Neuronal stem cell (in vitro differentiated cells): Measurements from ENCODE around the gene IRS2.
"Not testable (repeated sequence)": the region's sequence is repeated elsewhere in the genome, so short reads cannot be mapped to it uniquely, and the experiment has no call there.

Experiments
- DNase-seq: peaks from one replicate; pipeline ENCODE4 v3.0.0-alpha.2; 2013; ENCODE audit warnings: low spot score
- H2AFZ ChIP-seq: one replicate; pipeline ENCODE4 v1.6.1; 2013; ENCODE audit warnings: mild to moderate bottlenecking, low read length, inconsistent platforms
- H2AK5ac ChIP-seq: 2 replicates; pipeline ENCODE4 v1.6.1; 2013; ENCODE audit warnings: low read depth, mild to moderate bottlenecking, inconsistent platforms, low read length, moderate library complexity, mixed read lengths
- H2BK120ac ChIP-seq: 2 replicates; pipeline ENCODE4 v1.6.1; 2013; ENCODE audit warnings: low read depth, mild to moderate bottlenecking, inconsistent platforms, low read length, moderate library complexity, mixed read lengths
- H2BK12ac ChIP-seq: one replicate; pipeline ENCODE4 v1.6.1; 2013; ENCODE audit warnings: low read length, inconsistent platforms
- H2BK15ac ChIP-seq: 2 replicates; pipeline ENCODE4 v1.6.1; 2013; ENCODE audit warnings: mild to moderate bottlenecking, low read length, inconsistent platforms, mixed read lengths
- H2BK5ac ChIP-seq: one replicate; pipeline ENCODE4 v1.6.1; 2013; ENCODE audit warnings: inconsistent platforms, mild to moderate bottlenecking, low read length, moderate library complexity
- H3K14ac ChIP-seq: one replicate; pipeline ENCODE4 v1.6.1; 2013; ENCODE audit warnings: low read length, inconsistent platforms
- H3K18ac ChIP-seq: 2 replicates; pipeline ENCODE4 v1.6.1; 2013; ENCODE audit warnings: low read length, inconsistent platforms
- H3K23ac ChIP-seq: 2 replicates; pipeline ENCODE4 v1.6.1; 2013; ENCODE audit warnings: low read depth, mild to moderate bottlenecking, mixed read lengths, low read length, inconsistent platforms; ENCODE audit not compliant: poor library complexity
- H3K27ac ChIP-seq: replicated peaks from 3 replicates; pipeline ENCODE4 v1.5.1; 2013; ENCODE audit warnings: low read length, inconsistent platforms
- H3K27me3 ChIP-seq, 3 experiments: 2 replicates each; pipeline ENCODE4 v1.6.1; 2013; ENCODE audit warnings: low read length in 3 of 3, mild to moderate bottlenecking in 2 of 3, inconsistent platforms in 1 of 3, low read depth in 1 of 3, mixed read lengths in 1 of 3, moderate library complexity in 1 of 3; ENCODE audit not compliant: control insufficient read depth in 3 of 3, insufficient read depth in 3 of 3
- H3K36me3 ChIP-seq, 2 donors: replicated peaks in 1 of 2; 2 replicates each; pipeline ENCODE4 v1.6.1; 2013; ENCODE audit warnings: low read length in 2 of 2; ENCODE audit not compliant: control insufficient read depth in 2 of 2, insufficient read depth in 2 of 2
- H3K4ac ChIP-seq: 2 replicates; pipeline ENCODE4 v1.6.1; 2013; ENCODE audit warnings: inconsistent platforms, mild to moderate bottlenecking, low read length, moderate library complexity
- H3K4me1 ChIP-seq, 2 donors: 1 replicate in 1 of 2; 2 replicates in 1 of 2; pipeline ENCODE4 v1.6.1; 2013; ENCODE audit warnings: low read length in 2 of 2, low read depth in 1 of 2; ENCODE audit not compliant: control insufficient read depth in 2 of 2, insufficient read depth in 1 of 2
- H3K4me2 ChIP-seq: one replicate; pipeline ENCODE4 v1.6.1; 2013; ENCODE audit warnings: mild to moderate bottlenecking, low read length, inconsistent platforms; ENCODE audit not compliant: insufficient read depth, poor library complexity, severe bottlenecking
- H3K4me3 ChIP-seq, 2 donors: 2 replicates each; pipeline ENCODE4 v1.5.1; 2013; ENCODE audit warnings: low read length in 2 of 2, mild to moderate bottlenecking in 2 of 2, inconsistent platforms in 1 of 2, moderate library complexity in 1 of 2
- H3K79me1 ChIP-seq: one replicate; pipeline ENCODE4 v1.6.1; 2013; ENCODE audit warnings: low read depth, mild to moderate bottlenecking, inconsistent platforms, low read length, moderate library complexity
- H3K9ac ChIP-seq: one replicate; pipeline ENCODE4 v1.6.1; 2013; ENCODE audit warnings: mild to moderate bottlenecking, low read depth, low read length, inconsistent platforms; ENCODE audit not compliant: poor library complexity
- H3K9me3 ChIP-seq, 2 donors: replicated peaks in 1 of 2; 2 replicates each; pipeline versions ENCODE3 to v1.6.1; 2013; ENCODE audit warnings: low read length in 2 of 2, mild to moderate bottlenecking in 2 of 2, inconsistent platforms in 1 of 2, low read depth in 1 of 2, mixed read lengths in 1 of 2, moderate library complexity in 1 of 2; ENCODE audit not compliant: control insufficient read depth in 2 of 2, insufficient read depth in 1 of 2
- H4K8ac ChIP-seq: one replicate; pipeline ENCODE4 v1.6.1; 2013; ENCODE audit warnings: low read depth, mild to moderate bottlenecking, inconsistent platforms, low read length, moderate library complexity
- H4K91ac ChIP-seq: one replicate; pipeline ENCODE4 v1.6.1; 2013; ENCODE audit warnings: low read length, low read depth, mild to moderate bottlenecking, inconsistent platforms; ENCODE audit not compliant: poor library complexity
- WGBS, 2 donors: extraction: QIAGEN DNeasy Blood & Tissue Kit; methylation state at CpG; one replicate each; pipeline ENCODE4 v1.1.7; 2013; ENCODE audit warnings: missing lambda C conversion rate in 2 of 2, mixed read lengths in 1 of 2; ENCODE audit not compliant: insufficient read length in 2 of 2, insufficient replicate concordance in 1 of 2; ENCODE audit errors: extremely low coverage in 2 of 2; 5-methylcytosine and 5-hydroxymethylcytosine counted together

The IRS2 gene

DNA sequence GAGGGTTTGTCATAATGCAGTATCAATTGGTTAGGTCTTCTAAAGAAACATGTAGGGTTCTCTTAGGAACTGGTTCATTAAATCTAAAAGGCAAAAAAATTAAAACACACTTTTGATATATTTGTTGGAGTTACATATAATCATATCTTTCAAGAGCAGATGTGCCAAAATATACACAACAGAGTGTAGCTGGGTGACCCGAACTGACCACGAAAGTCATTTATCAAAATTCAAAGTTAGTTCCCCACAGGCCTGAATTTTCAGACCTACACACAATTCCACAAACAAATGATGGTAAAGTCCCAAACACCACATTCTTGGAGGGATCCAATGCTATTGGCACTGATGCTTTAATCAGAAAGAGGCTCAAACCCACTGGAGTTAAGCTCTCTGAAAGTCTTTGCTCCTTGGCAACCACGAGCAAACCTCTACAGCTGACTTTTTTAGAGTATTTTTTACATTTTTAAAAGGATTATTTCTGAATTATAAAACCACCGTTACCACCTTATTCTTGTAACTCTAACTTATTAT lies 50.9 kb downstream of the IRS2 start:
- no peak overlapping the region for H3K18ac ChIP-seq
- H4K8ac ChIP-seq: no peak overlapping the region
- H3K9ac ChIP-seq: no peak overlapping the region
- H2BK5ac ChIP-seq: no peak overlapping the region
- H3K4ac ChIP-seq: no peak overlapping the region
- no peak overlapping the region for H3K4me3 ChIP-seq
- DNase-seq: no peak
- no peak overlapping the region for H2BK120ac ChIP-seq
- no peak overlapping the region for H2AFZ ChIP-seq
- H2BK12ac ChIP-seq: no peak overlapping the region
- H3K27me3 ChIP-seq: no peaks in the 10 kb centered on the region
- no peak overlapping the region for H4K91ac ChIP-seq
- no peak overlapping the region for H3K27ac ChIP-seq
- no peak overlapping the region for H3K14ac ChIP-seq
- H3K4me1 ChIP-seq: no peaks in the 10 kb centered on the region
- H3K36me3 ChIP-seq: no peaks in the 10 kb centered on the region
- H3K4me2 ChIP-seq: no peak overlapping the region
- H3K9me3 ChIP-seq: no peaks in the 10 kb centered on the region
- H2AK5ac ChIP-seq: no peak overlapping the region
- no peaks in the 10 kb centered on the region for H3K79me1 ChIP-seq
- no peak overlapping the region for H3K23ac ChIP-seq
- H2BK15ac ChIP-seq: no peak overlapping the region
- WGBS, 2 donors: no CpG with 5 or more reads among the region's 4 CpGs

DNA sequence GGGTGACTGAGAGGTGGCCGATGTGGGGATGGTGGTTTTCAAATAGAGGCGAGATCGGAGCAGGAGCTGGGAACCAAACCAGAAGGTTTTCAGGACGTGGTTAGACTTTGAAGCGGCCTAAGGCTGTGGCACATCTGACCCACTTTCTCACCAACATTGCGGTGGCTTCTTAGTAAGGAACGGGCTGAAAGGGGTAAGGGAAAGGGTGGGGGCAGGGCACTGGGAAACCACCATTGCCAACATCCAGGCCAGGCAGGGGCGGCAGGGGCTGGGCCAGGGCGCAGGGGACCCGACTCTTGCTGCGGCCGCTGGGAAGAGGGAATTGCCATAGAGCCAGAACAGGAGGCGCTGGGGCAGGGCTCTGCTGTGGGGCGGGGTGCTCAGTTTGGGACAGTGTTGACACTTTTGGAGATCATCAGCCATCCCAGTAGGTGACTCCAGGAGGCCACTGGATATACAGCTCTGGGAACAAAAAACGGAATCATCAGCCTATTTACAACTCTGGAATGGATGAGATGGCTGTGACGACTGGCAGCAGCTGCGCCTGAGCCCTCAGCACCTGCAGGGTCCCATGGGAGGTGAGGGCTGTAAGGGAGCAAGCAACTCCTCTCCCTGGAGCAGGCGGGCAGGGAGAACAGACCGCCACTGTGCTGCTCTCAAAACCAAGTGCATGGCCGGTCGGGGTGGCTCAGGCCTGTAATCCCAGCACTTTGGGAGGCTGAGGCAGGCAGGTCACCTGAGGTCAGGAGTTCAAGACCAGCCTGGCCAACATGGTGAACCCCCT lies 52.2 kb downstream of the IRS2 start:
- Histone ChIP-seq H4K91ac (no peak overlapping the region), H2BK5ac (no peak overlapping the region), H2AK5ac (peak overlapping the region; percentile 70), H3K4me3 (no peak overlapping the region), H2BK120ac (no peak overlapping the region), H3K27ac (no peak overlapping the region), H3K9ac (no peak overlapping the region), H3K4ac (no peak overlapping the region), H3K23ac (no peak overlapping the region), H4K8ac (no peak overlapping the region), H3K79me1 (no peaks in the 10 kb centered on the region), H3K4me1 (peaks cover 4 to 7% of the 10 kb centered on the region in 2 donors), H2AFZ (no peak overlapping the region), H3K9me3 (no peaks in the 10 kb centered on the region), H3K14ac (no peak overlapping the region), H2BK15ac (no peak overlapping the region), H3K18ac (peak overlapping the region; percentile 58), H3K27me3 (no peaks in the 10 kb centered on the region), H3K4me2 (no peak overlapping the region), H2BK12ac (no peak overlapping the region), H3K36me3 (no peaks in the 10 kb centered on the region)
- no CpG with 5 or more reads among the region's 21 CpGs for WGBS, 2 donors
- no peak for DNase-seq

DNA sequence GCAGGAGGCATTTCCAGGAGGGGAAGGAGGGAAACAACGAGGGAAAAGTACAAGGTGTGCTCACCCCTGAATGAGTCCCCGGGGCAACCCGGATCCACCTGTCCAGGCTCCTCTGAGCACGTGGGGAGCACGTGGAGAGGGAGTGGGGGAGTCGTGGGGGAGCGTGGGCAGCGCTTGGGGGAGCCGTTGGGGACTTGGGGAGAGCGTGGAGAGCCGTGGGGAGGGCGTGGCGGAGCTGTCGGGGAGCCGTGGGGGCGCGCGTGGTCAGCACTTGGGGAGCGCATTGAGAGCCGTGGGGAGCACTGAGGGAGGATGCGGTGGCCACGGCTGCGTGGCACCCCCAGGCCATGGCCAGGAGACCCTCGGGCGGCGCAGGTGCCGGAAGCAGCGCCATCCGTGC lies 52.8 kb downstream of the IRS2 start:
- Histone ChIP-seq H3K4ac (no peak overlapping the region), H3K9me3 (no peaks in the 10 kb centered on the region), H4K8ac (no peak overlapping the region), H3K23ac (no peak overlapping the region), H2AFZ (no peak overlapping the region), H3K4me3 (no peak overlapping the region), H3K9ac (no peak overlapping the region), H3K79me1 (no peaks in the 10 kb centered on the region), H3K18ac (peak overlapping the region; percentile 35), H2BK5ac (no peak overlapping the region), H3K4me1 (peaks cover 10 to 11% of the 10 kb centered on the region in 2 donors), H3K14ac (no peak overlapping the region), H3K36me3 (no peaks in the 10 kb centered on the region), H4K91ac (no peak overlapping the region), H2BK15ac (peak overlapping the region; percentile 23), H3K4me2 (no peak overlapping the region), H2BK12ac (no peak overlapping the region), H3K27me3 (no peaks in the 10 kb centered on the region), H3K27ac (no peak overlapping the region), H2BK120ac (no peak overlapping the region), H2AK5ac (peak overlapping the region; percentile 70)
- DNase-seq: no peak
- no CpG with 5 or more reads among the region's 29 CpGs for WGBS, 2 donors

DNA sequence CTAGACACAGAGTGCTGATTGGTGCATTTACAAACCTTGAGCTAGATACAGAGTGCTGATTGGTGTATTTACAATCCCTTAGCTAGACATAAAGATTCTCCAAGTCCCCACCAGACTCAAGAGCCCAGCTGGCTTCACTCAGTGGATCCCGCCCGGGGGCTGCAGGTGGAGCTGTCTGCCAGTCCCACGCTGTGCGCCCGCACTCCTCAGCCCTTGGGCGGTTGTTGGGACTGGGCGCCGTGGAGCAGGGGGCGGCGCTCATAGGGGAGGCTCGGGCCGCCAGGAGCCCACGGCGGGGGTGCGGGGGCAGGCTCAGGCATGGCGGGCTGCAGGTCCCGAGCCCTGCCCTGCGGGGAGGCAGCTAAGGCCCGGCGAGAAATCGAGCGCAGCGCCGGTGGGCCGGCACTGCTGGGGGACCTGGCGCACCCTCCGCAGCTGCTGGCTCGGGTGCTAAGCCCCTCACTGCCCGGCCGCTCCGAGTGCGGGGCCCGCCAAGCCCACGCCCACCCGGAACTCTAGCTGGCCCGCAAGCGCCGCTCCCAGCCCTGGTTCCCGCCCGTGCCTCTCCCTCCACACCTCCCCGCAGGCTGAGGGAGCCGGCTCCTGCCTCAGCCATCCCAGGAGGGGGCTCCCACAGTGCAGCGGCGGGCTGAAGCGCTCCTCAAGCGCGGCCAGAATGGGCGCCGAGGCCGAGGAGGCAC lies 53.8 kb downstream of the IRS2 start:
- H2AFZ ChIP-seq, H2BK12ac ChIP-seq, H3K18ac ChIP-seq, H3K4ac ChIP-seq, H3K4me3 ChIP-seq, H3K79me1 ChIP-seq, H3K27ac ChIP-seq, H4K91ac ChIP-seq, H3K4me2 ChIP-seq, H4K8ac ChIP-seq, H2BK120ac ChIP-seq, DNase-seq, H2AK5ac ChIP-seq, H3K27me3 ChIP-seq, H3K23ac ChIP-seq, H3K14ac ChIP-seq, H3K9ac ChIP-seq, H2BK5ac ChIP-seq, H3K36me3 ChIP-seq, H3K9me3 ChIP-seq, H2BK15ac ChIP-seq: not testable (repeated sequence)
- H3K4me1 ChIP-seq: peaks cover 10 to 16% of the 10 kb centered on the region in 2 donors
- no CpG with 5 or more reads among the region's 50 CpGs for WGBS, 2 donors
